Transverse colon (tissue), 4 donors: ENCODE results near the gene DIS3L2.

Experiments used
- CTCF ChIP-seq, 5 experiments: fragments of 200-600 bp in 3 of 5; fragments of 450-650 bp in 2 of 5; sonication (generic) in 3 of 5; IDR thresholded peaks; 1 replicate in 2 of 5; 2 replicates in 3 of 5; pipeline ENCODE4 v1.5.1; 2016 to 2017; ENCODE audit warnings: antibody characterized with exemption in 5 of 5, inconsistent platforms in 3 of 5, mild to moderate bottlenecking in 2 of 5, moderate library complexity in 1 of 5
- EP300 ChIP-seq: sonication (generic); formaldehyde crosslinking; IDR thresholded peaks from one replicate; pipeline ENCODE4 v1.6.1; 2017; ENCODE audit warnings: antibody characterized with exemption, low read depth
- POLR2A ChIP-seq: fragments of 450-650 bp; IDR thresholded peaks from one replicate; pipeline ENCODE4 v1.6.1; 2016; ENCODE audit warnings: antibody characterized with exemption, mild to moderate bottlenecking, moderate library complexity
- POLR2AphosphoS5 ChIP-seq, 3 donors: sonication (generic); formaldehyde crosslinking; IDR thresholded peaks; one replicate each; pipeline ENCODE4 v1.6.1; 2016; ENCODE audit warnings: antibody characterized with exemption in 3 of 3

DNA sequence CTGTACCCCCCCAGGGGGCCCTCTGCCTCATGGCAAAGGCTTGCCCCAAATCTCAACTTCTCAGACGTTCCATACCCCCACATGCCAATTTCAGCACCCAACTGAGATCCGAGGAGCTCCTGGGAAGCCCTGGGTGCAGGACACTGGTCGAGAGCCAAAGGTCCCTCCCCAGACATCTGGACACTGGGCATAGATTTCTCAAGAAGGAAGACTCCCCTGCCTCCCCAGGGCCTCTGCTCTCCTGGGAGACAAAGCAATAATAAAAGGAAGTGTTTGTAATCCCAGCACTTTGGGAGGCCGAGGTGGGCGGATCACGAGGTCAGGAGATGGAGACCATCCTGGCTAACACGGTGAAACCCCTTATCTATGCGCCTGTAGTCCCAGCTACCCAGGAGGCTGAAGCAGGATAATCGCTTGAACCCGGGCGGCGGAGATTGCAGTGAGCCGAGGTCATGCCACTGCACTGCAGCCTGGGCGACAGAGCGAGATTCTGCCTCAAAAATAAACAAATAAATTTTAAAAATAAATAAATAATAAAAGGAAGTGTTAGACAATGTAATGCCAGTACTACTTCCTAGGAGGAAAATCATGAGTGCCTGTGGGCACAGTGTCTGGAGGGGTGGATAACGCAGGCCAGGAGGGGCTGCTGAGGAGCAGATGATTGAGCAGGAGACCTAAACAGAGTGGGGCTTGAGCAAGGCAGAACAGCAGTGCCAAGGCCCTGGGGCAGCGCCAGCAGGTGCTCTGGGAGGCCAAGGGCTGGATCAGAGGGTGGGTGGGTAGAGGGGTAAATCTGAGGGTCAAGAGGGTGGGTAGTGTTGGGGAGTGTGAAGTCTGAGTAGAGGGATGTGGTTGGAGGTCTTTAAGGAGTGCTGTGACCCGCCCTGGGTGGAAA is 421.1 kb downstream of the DIS3L2 start:
- TF ChIP-seq CTCF (IDR thresholded peaks at IDR 0.05) (no peak), POLR2A (no peak), EP300 (no peak), POLR2AphosphoS5 (IDR thresholded peaks at IDR 0.05) (no peak)
